ENCODE results near the gene PPHLN1.

GRCh38 chr12:42291680-42292079, 34.3 kb upstream of the PPHLN1 start:
- no peak for TF ChIP-seq POLR2AphosphoS5 (IDR thresholded peaks at IDR 0.05; ENCODE audit: low read depth, low read length)
- TF ChIP-seq TAF1 (IDR thresholded peaks at IDR 0.05; ENCODE audit: borderline replicate concordance, insufficient read depth, low read length): no peak
- TF ChIP-seq, protein P1, sequence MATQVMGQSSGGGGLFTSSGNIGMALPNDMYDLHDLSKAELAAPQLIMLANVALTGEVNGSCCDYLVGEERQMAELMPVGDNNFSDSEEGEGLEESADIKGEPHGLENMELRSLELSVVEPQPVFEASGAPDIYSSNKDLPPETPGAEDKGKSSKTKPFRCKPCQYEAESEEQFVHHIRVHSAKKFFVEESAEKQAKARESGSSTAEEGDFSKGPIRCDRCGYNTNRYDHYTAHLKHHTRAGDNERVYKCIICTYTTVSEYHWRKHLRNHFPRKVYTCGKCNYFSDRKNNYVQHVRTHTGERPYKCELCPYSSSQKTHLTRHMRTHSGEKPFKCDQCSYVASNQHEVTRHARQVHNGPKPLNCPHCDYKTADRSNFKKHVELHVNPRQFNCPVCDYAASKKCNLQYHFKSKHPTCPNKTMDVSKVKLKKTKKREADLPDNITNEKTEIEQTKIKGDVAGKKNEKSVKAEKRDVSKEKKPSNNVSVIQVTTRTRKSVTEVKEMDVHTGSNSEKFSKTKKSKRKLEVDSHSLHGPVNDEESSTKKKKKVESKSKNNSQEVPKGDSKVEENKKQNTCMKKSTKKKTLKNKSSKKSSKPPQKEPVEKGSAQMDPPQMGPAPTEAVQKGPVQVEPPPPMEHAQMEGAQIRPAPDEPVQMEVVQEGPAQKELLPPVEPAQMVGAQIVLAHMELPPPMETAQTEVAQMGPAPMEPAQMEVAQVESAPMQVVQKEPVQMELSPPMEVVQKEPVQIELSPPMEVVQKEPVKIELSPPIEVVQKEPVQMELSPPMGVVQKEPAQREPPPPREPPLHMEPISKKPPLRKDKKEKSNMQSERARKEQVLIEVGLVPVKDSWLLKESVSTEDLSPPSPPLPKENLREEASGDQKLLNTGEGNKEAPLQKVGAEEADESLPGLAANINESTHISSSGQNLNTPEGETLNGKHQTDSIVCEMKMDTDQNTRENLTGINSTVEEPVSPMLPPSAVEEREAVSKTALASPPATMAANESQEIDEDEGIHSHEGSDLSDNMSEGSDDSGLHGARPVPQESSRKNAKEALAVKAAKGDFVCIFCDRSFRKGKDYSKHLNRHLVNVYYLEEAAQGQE (IDR thresholded peaks at IDR 0.05; ENCODE audit: insufficient read depth in 1 of 2, low read depth in 2 of 2, low read length in 2 of 2): no peak
- TF ChIP-seq FOXP2 (optimal IDR thresholded peaks at IDR 0.05; ENCODE audit: borderline replicate concordance, extremely low read depth, extremely low read length, insufficient read depth): no peak
- TF ChIP-seq SIN3A (IDR thresholded peaks at IDR 0.05; ENCODE audit: borderline replicate concordance, insufficient read depth, low read length): no peak

Data from PFSK-1 (cell line).